HG03159 (cell line): ENCODE results near the gene C1orf21.

Experiments
- ATAC-seq: cut with Tn5 transposase; IDR thresholded peaks from one replicate; pipeline ENCODE4 v1.9.1; 2021; ENCODE audit warnings: mild to moderate bottlenecking, moderate library complexity; ENCODE audit not compliant: unreplicated experiment

C1orf21 gene

DNA sequence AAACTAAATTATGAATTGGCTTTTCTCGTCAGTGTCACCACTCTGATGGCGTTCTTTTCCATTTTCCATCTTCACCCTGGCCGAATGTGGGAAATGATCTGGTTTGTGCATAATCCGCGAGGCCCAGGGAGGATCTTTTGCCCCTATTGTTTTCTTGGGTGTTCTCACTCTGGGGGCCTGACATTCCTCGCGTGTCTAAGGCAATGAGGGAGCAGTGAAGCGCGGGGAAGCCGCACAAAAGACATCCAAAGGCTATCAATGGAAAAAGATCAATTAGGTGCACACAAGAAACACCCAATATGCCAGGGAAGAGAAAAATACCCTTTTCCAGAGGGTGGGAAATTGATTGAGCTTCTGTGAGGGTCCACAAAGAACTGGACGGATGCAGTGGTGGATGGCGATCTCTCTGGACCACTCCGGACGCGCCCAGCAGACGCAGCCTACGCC, 941 bp upstream of the C1orf21 start:
- ATAC-seq = no peak

GRCh38 chr1:184387069-184387475, 243 bp downstream of the C1orf21 start:
- no peak for ATAC-seq

- ATAC-seq = peak; percentile 12
Observed at GRCh38 chr1:184387476-184388318, 868 bp downstream of the C1orf21 start.

DNA sequence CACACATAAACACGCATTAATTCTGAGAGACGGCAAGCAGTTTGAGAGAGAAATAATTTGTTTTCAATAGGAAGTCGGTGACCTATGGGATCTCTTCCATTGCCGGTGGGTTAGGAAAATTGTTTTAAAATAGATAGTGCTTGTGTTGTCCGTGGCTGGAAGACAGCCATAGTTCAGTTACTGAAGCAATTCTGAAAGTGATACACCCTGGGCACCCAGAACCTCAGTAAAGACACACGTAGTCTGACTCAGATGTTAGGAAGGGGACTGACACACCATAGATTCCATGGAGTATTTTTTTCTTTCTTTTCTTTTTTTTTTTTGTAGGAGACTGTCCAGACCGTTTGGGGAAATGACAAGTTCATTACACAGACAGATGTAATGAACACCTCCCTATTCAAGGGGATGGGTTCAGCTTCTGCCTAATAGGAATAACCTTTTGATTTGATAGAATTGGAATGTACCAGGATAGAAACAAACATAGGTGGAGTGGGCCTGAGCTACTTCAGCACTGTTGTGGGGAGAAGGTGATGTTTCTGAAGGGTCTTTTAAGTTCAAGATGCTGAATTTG, 1.6 kb downstream of the C1orf21 start:
- ATAC-seq = no peak

- no peak for ATAC-seq
Observed at GRCh38 chr1:184388971-184389370, 2.1 kb downstream of the C1orf21 start.

DNA sequence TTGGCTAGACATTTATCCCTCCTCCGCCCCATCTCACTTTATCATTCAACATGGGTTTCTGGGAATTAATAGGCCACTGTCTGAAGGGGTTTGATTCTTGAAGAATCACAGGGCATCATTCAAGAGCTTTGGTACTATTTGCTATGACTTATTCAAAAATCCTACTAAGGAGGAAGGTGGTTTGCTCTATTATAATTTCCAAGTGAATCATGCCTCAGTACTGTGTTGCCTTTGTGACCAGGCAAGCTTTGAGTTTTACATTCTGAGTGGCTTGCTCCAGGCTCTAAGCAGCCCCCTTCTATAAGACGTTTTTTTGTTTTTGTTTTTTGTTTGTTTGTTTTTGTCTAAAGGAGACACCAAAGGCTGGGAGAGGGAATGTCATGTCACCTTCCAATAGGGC, 2.6 kb downstream of the C1orf21 start:
- no peak for ATAC-seq

DNA sequence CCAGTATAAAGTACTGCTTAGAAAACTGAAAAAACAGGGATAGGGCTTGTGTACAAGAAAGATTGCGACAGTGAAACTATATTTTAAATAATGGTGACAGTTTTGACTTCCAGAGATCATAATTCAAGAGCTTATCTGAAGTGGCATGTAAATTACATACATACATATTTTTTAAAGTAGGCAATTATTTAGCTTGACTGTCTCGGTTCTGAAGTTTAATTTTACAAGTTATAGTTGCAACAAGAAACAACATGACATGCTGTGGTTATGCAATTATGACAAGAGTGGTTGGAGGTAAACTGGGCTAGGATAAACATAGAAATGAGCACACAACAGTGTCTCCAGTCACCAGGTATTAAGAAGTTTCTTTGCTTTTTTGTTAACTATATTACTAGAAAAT, 4.1 kb downstream of the C1orf21 start:
- ATAC-seq = no peak

GRCh38 chr1:184392067-184392466, 5.2 kb downstream of the C1orf21 start:
- no peak for ATAC-seq

GRCh38 chr1:184392779-184393522, 6.1 kb downstream of the C1orf21 start:
- ATAC-seq = no peak

DNA sequence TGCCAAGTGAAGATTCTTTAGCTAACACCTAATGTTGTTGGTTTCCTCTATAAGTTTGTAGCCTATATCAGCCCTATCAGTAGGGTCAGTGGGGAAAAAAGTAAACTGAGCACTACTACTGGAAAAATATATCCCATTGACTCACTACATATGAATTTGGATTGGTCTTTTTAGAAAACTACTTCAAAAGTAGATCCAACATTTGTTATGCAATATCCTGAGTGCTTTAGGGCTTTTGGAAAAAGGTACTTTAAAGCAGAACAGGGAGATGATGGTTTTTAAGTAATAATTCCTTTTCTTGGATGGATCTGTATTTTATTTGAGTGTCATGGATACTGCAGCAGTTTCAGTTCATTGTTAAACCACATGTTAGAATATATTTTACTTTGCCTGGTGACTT, 7.1 kb downstream of the C1orf21 start:
- ATAC-seq = no peak

DNA sequence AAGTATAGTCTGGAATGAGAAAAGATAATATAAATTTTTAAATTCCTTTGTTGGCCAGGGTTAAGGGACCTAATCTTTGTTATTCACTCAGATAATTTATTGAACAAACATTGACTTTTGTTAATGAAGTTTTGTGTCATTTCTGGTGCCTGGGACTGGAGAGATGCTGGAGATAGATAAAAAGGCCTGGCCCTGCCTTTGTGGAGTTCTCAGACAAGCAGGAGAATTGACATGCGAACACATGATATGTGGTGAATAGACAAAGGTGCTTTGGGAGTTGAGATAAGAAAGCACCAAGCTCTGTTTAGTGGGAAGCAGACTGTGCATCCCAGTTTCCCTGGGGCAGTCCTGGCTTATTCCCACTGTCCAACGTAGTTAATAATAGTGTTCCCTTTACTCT, 8.5 kb downstream of the C1orf21 start:
- no peak for ATAC-seq

GRCh38 chr1:184395937-184396480, 9.2 kb downstream of the C1orf21 start:
- no peak for ATAC-seq

DNA sequence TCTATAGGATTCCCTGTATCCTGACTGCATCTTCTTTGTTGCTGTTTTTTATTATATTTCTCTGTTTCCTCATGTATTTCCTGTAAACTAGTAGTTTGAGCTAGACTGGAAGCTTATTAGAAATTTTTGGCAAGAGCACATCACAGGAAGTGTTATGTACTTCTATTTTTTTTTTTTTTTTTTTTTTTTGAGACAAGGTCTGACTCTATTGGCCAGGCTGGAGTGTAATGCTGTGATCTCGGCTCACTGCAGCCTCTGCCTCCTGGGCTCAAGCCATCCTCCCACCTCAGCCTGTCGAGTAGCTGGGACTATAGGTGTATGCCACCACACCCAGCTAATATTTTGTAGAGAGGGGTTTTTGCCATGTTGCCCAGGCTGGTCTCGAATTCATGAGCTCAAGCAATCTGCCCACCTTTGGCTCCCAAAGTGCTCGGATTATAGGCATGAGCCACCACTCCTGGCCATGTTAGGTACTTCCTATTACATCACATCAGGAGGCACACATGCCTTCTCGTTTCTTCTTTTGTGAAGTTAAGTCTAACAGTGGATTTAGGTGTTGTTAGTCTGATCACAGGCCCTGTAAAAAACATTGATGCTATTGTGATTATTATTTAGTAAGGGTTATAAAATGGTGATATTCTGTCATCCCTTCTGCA, 12.5 kb downstream of the C1orf21 start:
- no peak for ATAC-seq

DNA sequence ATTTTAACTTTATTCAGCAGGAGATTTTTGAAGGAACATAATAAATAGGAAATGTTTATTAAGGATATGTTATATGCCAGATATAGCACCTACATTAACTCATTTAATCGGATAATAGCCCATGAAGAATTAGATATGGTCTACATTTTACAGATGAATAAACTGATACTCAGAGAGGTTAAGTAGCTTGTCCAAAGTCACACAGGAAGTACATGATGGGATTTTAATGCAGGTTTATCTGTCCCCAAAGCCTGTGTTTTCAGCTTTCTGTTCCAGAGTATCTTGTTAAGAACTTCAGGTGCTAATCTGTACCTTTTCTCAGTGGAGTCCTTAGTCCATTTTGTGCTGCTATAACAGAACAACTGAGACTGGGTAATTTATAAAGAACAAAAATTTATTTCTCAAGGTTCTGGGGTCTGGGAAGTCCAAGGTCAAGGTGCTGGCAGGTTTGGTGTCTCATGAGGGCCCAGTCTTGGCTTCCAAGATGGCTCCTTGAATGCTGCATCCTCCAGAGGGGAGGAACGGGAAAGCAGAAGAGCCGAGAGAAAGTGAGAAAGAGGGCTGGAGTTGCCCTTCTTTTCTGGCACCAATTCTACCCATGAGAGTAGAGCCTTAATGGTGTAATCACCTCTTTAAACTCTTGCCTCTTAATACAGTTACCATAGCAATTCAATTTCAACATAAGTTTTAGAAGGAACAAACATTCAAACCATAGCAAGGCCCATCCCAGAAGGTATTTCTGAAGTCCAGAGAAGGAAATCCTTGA, 17.3 kb downstream of the C1orf21 start:
- no peak for ATAC-seq

- no peak for ATAC-seq
Observed at GRCh38 chr1:184404727-184405027, 17.8 kb downstream of the C1orf21 start.

- ATAC-seq = no peak
Observed at GRCh38 chr1:184405094-184405800, 18.4 kb downstream of the C1orf21 start.

DNA sequence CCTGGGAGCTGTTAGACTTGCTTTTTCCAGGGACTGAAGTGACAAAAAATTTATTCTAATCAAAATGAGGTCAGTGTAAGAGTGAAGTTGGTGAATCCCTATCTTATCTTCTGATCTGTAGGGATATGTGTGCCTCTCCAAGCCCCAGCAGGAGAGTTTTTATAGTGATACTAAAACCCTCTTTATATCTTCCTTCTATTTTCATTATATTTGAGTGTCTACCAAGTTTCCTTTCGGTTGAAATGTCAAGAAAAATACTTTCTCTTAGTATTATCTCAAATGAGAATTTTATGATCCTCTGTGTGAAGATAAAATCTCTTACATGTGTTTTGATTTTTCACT, 18.9 kb downstream of the C1orf21 start:
- no peak for ATAC-seq

DNA sequence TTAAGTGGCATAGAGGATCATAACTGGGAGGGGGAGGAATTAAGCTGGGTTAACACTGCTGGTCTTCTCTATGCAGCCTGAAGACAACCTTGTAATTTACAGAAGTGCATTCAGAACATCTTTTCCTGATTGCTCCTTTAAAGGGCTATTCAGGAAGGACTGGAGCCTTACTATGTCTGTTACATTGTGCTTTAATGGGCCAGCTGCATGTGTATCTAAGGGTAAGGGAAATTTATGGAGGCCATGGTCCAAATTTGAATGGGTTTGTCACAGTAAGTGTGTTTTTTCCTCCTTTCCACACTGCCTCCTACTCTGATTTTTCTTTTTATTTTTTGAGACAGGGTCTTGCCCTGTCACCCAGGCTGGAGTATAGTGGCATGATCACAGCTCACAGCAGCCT, 19.6 kb downstream of the C1orf21 start:
- no peak for ATAC-seq

GRCh38 chr1:184407816-184408510, 21.1 kb downstream of the C1orf21 start:
- ATAC-seq = no peak
